Tibial artery (tissue), 4 donors: Measurements from ENCODE around the gene VPS35L.

ENCODE experiments used
- DNase-seq, 2 donors: peaks; one replicate each; pipeline ENCODE4 v3.0.0-alpha.2; 2019
- H3K27ac ChIP-seq, 2 donors: fragments of 200-600 bp; sonication (generic) in 1 of 2; 1 replicate in 1 of 2; 2 replicates in 1 of 2; pipeline ENCODE4 v1.5.1; 2018 to 2019; ENCODE audit warnings: mild to moderate bottlenecking in 1 of 2
- H3K27me3 ChIP-seq, 2 donors: fragments of 200-600 bp; sonication (generic) in 1 of 2; one replicate each; pipeline versions ENCODE4 v1.5.1 to v1.6.0; 2016 to 2019
- H3K36me3 ChIP-seq, 3 donors: fragments of 200-600 bp; sonication (generic) in 2 of 3; one replicate each; pipeline ENCODE4 v1.5.1; 2016 to 2019; ENCODE audit warnings: mild to moderate bottlenecking in 2 of 3
- H3K4me1 ChIP-seq, 4 donors: fragments of 200-600 bp; sonication (generic) in 2 of 4; 1 replicate in 3 of 4; 2 replicates in 1 of 4; pipeline ENCODE4 v1.5.1; 2016 to 2019
- H3K4me3 ChIP-seq, 2 donors: fragments of 200-600 bp; sonication (generic) in 1 of 2; 1 replicate in 1 of 2; 2 replicates in 1 of 2; pipeline ENCODE4 v1.5.1; 2018 to 2019; ENCODE audit warnings: mild to moderate bottlenecking in 2 of 2
- H3K9me3 ChIP-seq, 3 donors: fragments of 200-600 bp; sonication (generic) in 1 of 3; one replicate each; pipeline ENCODE4 v1.5.1; 2016 to 2019
- intact Hi-C: fragments of 100-400 bp; cut with DNase I; formaldehyde crosslinking; loops from one replicate; pipeline ENCODE4 v1.15.0; 2023; ENCODE audit warnings: low total_unique reads
- TF ChIP-seq, protein P1 (sequence below), 2 experiments: fragments of 200-600 bp in 1 of 2; fragments of 450-650 bp in 1 of 2; IDR thresholded peaks; one replicate each; pipeline ENCODE4 v1.5.1; 2017 to 2019; ENCODE audit warnings: antibody characterized with exemption in 2 of 2, mild to moderate bottlenecking in 1 of 2, moderate library complexity in 1 of 2

Gene VPS35L

DNA sequence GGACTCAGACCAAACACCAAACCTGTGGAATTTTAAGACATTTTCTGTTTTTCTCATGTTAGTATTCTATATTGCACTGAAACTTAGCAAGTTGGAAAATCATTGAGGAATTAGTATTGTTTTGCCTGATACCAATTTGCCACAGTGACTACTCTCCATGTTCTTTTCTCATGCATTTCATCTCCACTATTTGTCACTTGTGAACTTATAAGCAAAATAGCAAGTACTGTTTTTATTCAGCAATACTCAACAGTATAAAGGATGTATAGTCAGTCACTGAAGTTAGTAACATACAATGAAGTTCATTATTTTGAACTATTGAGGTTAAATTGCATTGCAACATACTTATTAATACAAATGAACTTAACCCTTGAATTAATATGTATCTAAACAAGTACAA lies 5.8 kb upstream of the VPS35L start:
- Histone ChIP-seq H3K36me3 (peaks cover 19 to 73% (median 39%) of the 10 kb centered on the region in 3 donors), H3K4me3 (no peak overlapping the region), H3K27me3 (no peaks in the 10 kb centered on the region), H3K4me1 (peaks cover 0 to 5% (median 2%) of the 10 kb centered on the region in 4 donors), H3K27ac (no peak overlapping the region), H3K9me3 (no peaks in the 10 kb centered on the region)
- intact Hi-C loops = loop anchor here (10.0 kb wide), 1 partner anchor 165 kb away; the partner anchor contains the start of genes IQCK and KNOP1
- no peak for DNase-seq
- TF ChIP-seq, protein P1, sequence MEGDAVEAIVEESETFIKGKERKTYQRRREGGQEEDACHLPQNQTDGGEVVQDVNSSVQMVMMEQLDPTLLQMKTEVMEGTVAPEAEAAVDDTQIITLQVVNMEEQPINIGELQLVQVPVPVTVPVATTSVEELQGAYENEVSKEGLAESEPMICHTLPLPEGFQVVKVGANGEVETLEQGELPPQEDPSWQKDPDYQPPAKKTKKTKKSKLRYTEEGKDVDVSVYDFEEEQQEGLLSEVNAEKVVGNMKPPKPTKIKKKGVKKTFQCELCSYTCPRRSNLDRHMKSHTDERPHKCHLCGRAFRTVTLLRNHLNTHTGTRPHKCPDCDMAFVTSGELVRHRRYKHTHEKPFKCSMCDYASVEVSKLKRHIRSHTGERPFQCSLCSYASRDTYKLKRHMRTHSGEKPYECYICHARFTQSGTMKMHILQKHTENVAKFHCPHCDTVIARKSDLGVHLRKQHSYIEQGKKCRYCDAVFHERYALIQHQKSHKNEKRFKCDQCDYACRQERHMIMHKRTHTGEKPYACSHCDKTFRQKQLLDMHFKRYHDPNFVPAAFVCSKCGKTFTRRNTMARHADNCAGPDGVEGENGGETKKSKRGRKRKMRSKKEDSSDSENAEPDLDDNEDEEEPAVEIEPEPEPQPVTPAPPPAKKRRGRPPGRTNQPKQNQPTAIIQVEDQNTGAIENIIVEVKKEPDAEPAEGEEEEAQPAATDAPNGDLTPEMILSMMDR (IDR thresholded peaks at IDR 0.05) = no peak

DNA sequence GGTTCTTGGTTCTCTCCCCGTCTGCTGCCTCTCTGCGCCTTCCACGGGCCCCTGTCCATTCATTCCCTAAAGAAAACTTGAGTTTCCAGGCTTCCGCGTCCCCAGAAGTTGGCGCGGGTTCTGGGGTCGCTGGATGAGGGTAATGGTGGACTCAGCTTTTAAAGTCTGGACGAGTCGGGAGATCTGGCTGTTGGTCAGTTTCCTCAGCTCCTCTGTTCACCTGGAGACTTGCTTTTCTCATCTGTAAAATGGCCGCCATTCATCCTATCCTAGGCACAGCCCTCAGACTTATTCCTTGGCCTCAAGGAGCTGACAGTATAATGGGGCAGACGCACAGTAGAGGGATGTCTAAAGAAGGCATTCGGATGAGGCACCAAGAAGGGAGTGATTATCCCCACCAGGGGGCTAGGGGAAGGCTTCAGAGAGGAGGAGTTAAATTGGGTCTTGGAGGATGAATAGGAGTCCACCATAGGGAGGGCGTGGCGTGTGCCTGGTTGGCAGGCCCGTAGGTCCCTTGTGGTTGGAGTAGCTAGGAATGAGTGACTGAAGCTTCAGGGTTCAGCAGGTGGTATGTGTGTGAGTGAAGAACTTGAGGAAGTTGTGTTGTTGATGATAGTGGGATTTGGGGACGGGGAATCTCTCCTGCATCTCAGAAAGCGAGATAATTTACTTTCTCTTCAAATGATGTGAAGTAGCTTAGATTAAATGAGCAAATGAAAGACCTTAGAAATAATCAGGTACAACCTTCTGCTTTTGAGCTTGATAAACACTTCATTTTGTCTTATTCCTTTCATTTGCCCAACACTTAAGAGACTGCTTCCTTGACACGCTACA lies 652 bp downstream of the VPS35L start:
- Histone ChIP-seq H3K27me3 (no peaks in the 10 kb centered on the region), H3K36me3 (peaks cover 0 to 11% (median 3%) of the 10 kb centered on the region in 3 donors), H3K4me1 (peaks cover 0 to 18% (median 10%) of the 10 kb centered on the region in 4 donors), H3K27ac (peak overlapping the region; percentile 81 to 85), H3K4me3 (peak overlapping the region; percentile 70 to 77), H3K9me3 (no peaks in the 10 kb centered on the region)
- intact Hi-C loops = loop anchor here (10.0 kb wide), 1 partner anchor 159 kb away; the partner anchor contains the start of genes IQCK and KNOP1
- TF ChIP-seq, protein P1 (IDR thresholded peaks at IDR 0.05) = no peak
- DNase-seq = no peak

DNA sequence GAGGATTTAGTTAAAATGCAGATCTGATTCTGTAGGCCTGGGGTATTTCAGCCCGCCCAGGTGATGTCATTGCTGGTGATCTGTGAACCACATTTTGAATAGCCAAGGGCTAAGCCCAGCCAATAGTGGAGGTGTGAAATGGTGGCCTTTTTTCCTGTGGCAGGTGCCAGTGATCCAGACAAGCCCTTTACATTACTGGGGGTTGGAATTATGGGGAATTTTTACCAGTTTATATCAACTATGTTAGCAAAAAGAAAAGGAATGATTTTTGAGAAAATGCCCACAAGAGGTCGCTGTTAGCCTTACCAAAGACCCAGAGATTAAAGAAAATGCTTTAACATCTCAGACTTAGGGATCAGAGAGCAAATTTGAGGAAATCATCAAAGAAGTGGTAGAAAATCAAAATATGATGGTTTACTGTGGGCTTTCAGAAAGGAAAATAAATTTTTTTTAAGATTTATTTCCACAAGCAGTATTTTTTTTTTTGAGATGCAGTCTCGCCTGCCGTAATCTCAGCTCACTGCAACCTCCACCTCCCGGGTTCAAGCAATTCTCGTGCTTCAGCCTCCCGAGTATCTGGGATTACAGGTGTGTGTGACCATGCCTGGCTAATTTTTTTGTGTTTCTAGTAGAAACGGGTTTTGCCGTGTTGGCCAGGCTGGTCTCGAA lies 3.9 kb downstream of the VPS35L start:
- Histone ChIP-seq H3K4me1 (peaks cover 0 to 15% (median 10%) of the 10 kb centered on the region in 4 donors), H3K27me3 (no peaks in the 10 kb centered on the region), H3K36me3 (peaks cover 0 to 13% (median 0%) of the 10 kb centered on the region in 3 donors), H3K9me3 (no peaks in the 10 kb centered on the region), H3K27ac (no peak overlapping the region), H3K4me3 (no peak overlapping the region)
- TF ChIP-seq, protein P1 (IDR thresholded peaks at IDR 0.05) = peak; percentile 44 to 64
- intact Hi-C loops = loop anchor here (10.0 kb wide), 1 partner anchor 155 kb away; the partner anchor contains the start of genes IQCK and KNOP1
- DNase-seq = no peak

DNA sequence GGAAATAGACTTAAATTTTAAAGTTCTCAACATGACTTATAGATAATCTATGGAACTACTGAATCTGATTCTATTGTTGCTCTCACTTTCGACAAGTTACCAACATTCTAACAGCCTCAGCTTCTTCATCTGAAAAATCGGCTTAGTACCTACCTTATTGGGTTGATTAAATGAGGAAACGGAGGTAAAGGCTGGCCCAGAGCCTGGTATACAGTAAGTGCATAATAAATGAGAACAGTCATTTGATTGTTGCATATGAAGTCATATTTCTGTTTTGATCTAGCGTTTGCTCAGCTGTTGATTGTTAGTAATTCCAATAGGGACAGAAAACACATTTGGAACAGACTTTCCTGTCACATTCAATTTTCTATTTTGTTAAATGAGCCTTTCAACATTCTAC lies 4.6 kb downstream of the VPS35L start:
- Histone ChIP-seq H3K4me3 (no peak overlapping the region), H3K27ac (no peak overlapping the region), H3K4me1 (peaks cover 0 to 10% (median 7%) of the 10 kb centered on the region in 4 donors), H3K27me3 (no peaks in the 10 kb centered on the region), H3K36me3 (peaks cover 4 to 15% (median 4%) of the 10 kb centered on the region in 3 donors), H3K9me3 (no peaks in the 10 kb centered on the region)
- no peak for DNase-seq
- intact Hi-C loops = loop anchor here (5.0 kb wide), 1 partner anchor 327 kb away; no protein-coding TSS in a partner anchor
- TF ChIP-seq, protein P1 (IDR thresholded peaks at IDR 0.05) = no peak

DNA sequence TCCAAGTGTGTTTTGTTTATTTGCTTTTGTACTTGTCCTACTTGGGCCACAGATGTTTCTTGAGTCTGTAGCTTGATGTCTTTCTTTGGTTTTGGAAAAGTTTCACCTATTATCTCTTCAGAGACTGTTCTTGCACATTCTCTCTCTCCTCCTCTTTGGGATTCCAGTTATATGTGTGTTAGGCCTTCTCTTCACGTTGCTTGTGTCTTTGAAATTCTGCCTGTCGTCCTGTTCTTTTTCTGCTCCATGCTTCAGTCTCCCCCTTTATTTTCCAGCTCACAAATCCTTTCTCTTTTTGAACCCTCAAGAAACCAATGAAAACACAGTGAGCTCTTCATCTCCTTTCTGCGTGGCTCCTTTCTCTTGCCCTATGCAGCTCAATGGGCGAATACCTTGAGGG lies 7.9 kb downstream of the VPS35L start:
- intact Hi-C loops = loop anchor here (5.0 kb wide), 1 partner anchor 324 kb away; no protein-coding TSS in a partner anchor
- Histone ChIP-seq H3K27ac (no peak overlapping the region), H3K4me1 (no peaks in the 10 kb centered on the region), H3K9me3 (no peaks in the 10 kb centered on the region), H3K27me3 (no peaks in the 10 kb centered on the region), H3K36me3 (peaks cover 36 to 44% (median 37%) of the 10 kb centered on the region in 3 donors), H3K4me3 (no peak overlapping the region)
- no peak for DNase-seq
- TF ChIP-seq, protein P1 (IDR thresholded peaks at IDR 0.05) = no peak
